BJ (cell line): ENCODE measurements around the gene MEIS2. TPM values are rescaled to one million over a fixed set of nuclear protein-coding genes. Genes with fewer than 3 reads are reported as not detected.

Experiments used
- CTCF ChIA-PET: fragments of 350-600 bp; formaldehyde crosslinking; extraction: SDS; loops from one replicate; lab custom pipeline; 2021; ENCODE audit warnings: antibody characterized with exemption, inconsistent platforms; lab: Yijun Ruan, JAX
- POLR2A ChIA-PET: fragments of 300-600 bp; sonication (Branson Sonifier 250); formaldehyde crosslinking; extraction: SDS; loops from one replicate; lab custom pipeline; 2021; ENCODE audit warnings: antibody characterized with exemption; lab: Charles Lee
- DNase-seq: peaks from one replicate; pipeline ENCODE4 v3.0.0-alpha.2; 2011; ENCODE audit warnings: low read depth
- H3K27me3 ChIP-seq: 2 replicates; pipeline ENCODE4 v1.6.0; 2011; ENCODE audit warnings: low read length; ENCODE audit not compliant: control insufficient read depth, insufficient read depth
- H3K36me3 ChIP-seq: 2 replicates; pipeline ENCODE4 v1.5.1; 2011; ENCODE audit warnings: low read length; ENCODE audit not compliant: control insufficient read depth, insufficient read depth
- H3K4me3 ChIP-seq: 2 replicates; pipeline ENCODE4 v1.5.1; 2011; ENCODE audit warnings: low read depth, mild to moderate bottlenecking, control low read depth, low read length
- polyA plus RNA-seq: library from polyadenylated mRNA; depleted of rRNA; stranded (reverse); fragments of >200 nt; gene quantifications from 2 replicates; pipeline ENCODE4 v1.2.3, GENCODE V29; 2011
- TF ChIP-seq, protein P1 (sequence below): IDR thresholded peaks from 2 replicates; pipeline ENCODE4 v1.5.1; 2011; ENCODE audit warnings: low read depth, mild to moderate bottlenecking, control low read depth, inconsistent platforms, low read length, moderate library complexity; ENCODE audit not compliant: insufficient read depth

MEIS2 gene
- polyA plus RNA-seq, 1 experiment, result 54.1 TPM

DNA sequence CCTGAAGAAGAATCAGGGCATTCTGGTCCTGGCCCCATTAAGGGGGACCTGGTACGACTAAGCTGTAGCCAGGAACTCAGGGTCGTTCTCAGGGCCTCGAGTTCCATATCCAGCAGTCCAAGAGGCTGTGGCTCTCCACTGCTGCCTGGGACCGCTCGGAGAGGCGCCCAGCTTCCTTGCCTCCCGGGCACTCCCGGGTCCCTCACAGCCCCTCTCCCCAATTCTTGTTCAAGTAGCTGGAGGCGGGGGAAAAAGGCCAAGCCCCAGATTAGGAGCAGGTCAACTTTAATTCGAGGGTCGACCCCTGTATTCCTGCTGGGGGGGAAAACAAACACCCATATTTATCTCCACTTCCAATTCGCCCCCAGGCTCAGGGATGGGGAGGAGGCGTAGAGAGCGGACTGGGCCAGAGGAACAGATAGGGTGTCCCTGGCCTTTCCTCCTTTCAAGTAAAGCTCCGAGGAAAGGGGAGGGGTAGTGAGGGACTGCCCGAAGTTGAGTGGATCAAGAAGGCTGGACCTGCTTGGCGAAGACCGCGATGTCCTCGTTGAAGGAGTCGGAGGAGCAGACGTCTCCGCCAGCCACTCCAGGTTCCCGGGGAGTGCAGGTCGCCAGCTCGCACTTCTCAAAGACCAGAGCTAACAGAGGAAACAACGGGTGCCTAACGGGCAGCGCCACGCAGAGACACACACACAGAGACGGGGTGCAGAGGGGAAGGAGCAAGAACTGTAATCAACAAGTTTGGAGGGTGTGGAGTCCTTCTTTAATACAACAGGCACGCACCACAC is 4.4 kb downstream of the MEIS2 start:
- no peak for DNase-seq
- TF ChIP-seq, protein P1, sequence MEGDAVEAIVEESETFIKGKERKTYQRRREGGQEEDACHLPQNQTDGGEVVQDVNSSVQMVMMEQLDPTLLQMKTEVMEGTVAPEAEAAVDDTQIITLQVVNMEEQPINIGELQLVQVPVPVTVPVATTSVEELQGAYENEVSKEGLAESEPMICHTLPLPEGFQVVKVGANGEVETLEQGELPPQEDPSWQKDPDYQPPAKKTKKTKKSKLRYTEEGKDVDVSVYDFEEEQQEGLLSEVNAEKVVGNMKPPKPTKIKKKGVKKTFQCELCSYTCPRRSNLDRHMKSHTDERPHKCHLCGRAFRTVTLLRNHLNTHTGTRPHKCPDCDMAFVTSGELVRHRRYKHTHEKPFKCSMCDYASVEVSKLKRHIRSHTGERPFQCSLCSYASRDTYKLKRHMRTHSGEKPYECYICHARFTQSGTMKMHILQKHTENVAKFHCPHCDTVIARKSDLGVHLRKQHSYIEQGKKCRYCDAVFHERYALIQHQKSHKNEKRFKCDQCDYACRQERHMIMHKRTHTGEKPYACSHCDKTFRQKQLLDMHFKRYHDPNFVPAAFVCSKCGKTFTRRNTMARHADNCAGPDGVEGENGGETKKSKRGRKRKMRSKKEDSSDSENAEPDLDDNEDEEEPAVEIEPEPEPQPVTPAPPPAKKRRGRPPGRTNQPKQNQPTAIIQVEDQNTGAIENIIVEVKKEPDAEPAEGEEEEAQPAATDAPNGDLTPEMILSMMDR, result no peak
- H3K36me3 ChIP-seq, result peaks cover 10% of the 10 kb centered on the region
- peak overlapping the region; percentile 79 for H3K4me3 ChIP-seq
- POLR2A ChIA-PET, result no interaction called here
- CTCF ChIA-PET, result interaction anchor here (1.1 kb wide), 1 partner anchor 63 kb away, joined by 3 read pairs; no protein-coding TSS in a partner anchor
- no peaks in the 10 kb centered on the region for H3K27me3 ChIP-seq

GRCh38 chr15:37094915-37095711 is 5.2 kb downstream of the MEIS2 start:
- H3K4me3 ChIP-seq, result peak overlapping the region; percentile 2; the same call in 1 of the 2 replicates
- ChIA-PET CTCF (interaction anchor here (1.2 kb wide), 1 partner anchor 1344 kb away, joined by 3 read pairs; no protein-coding TSS in a partner anchor), POLR2A (interaction anchor here (0.6 kb wide), 1 partner anchor 414 kb away, joined by 14 read pairs; no protein-coding TSS in a partner anchor)
- H3K27me3 ChIP-seq, result no peaks in the 10 kb centered on the region
- TF ChIP-seq, protein P1, result no peak
- peaks cover 10% of the 10 kb centered on the region for H3K36me3 ChIP-seq
- no peak for DNase-seq

DNA sequence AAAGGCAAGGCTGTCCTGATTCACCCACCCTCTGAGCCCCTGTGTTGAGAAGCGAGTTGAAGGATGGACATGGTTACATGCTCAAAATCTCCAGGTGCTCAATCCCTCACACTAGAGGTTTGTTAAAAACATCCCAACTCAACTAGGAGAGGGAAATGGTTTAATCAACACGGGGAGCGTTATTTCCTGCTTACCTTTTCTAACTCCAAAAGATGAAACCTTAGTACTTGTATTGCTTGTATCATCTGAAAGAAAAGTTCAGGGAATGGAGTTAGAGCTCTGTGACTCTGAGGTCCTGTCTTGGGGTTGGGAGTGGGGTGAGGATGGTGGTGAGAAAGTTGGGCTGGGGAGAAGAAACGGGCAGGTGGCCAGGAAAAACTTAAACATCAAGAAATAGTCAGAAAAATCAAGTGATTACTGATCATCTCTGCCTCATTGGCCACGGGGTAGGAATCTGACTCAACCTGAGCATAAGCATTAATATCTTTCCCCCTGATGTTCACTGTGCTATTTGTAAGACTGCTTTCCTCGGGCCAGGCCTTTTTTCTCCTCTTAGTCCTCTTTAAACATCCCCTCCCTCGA is 5.9 kb downstream of the MEIS2 start:
- ChIA-PET POLR2A (interaction anchor here (0.6 kb wide), 2 partner anchors 19 to 413 kb away, joined by 3 to 14 read pairs; no protein-coding TSS in a partner anchor), CTCF (interaction anchor here (0.7 to 1.2 kb wide), 2 partner anchors 27 to 1343 kb away, joined by 3 read pairs; no protein-coding TSS in a partner anchor)
- Histone ChIP-seq H3K4me3 (no peak overlapping the region), H3K36me3 (peaks cover 10% of the 10 kb centered on the region), H3K27me3 (no peaks in the 10 kb centered on the region)
- TF ChIP-seq, protein P1, result no peak
- DNase-seq, result no peak

DNA sequence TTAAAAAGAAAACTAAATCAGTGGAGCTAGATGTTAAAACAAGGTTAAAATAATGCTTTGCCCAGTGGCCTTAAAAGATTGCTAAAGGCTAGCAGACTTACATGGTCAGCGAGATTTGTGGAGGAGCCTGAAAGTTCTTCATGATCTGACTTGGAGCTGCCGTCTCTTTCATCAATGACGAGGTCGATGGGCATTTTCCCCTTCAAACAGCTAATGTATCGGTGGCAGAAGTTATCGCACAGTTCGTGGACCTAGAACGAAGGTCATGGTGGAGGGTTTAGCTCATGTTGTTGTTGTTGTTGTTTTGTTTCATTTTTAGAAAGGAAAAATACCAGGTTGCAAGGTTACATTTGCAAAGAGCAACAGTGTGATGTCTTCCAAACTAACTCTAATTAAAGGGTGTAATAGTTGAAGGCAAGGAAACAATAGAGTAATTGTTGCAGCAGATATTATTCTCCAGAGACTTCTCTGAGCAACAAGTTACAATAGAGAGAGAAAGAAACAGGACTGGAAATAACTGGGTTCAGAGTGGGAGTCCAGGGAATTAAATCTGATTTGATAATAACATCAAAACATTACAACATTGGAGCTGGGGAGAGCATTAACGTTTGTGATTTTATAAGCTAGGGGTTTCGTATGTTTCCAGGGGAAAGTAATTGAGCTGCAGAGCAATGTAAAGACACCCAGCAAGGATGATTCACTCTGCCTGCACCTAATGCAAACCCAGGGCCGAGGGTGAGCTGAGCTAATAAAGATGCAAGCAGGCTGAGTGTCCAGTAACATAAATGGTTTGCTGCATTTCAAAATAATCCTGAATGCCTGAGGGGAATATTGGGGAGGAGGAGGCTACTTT is 6.6 kb downstream of the MEIS2 start:
- CTCF ChIA-PET, result interaction anchor here (0.7 to 1.2 kb wide), 2 partner anchors 26 to 1342 kb away, joined by 3 read pairs; no protein-coding TSS in a partner anchor
- TF ChIP-seq, protein P1, result no peak
- DNase-seq, result no peak

More for the DNA sequence above, 6.6 kb downstream of the MEIS2 start:
- no peak overlapping the region for H3K4me3 ChIP-seq
- POLR2A ChIA-PET, result interaction anchor here (0.6 kb wide), 1 partner anchor 18 kb away, joined by 3 read pairs; no protein-coding TSS in a partner anchor
- no peaks in the 10 kb centered on the region for H3K27me3 ChIP-seq
- H3K36me3 ChIP-seq, result peaks cover 10% of the 10 kb centered on the region
